Measurements from ENCODE around the gene CTTN.

Gene CTTN

GRCh38 chr11:70473873-70474690 lies 75.8 kb downstream of the CTTN start:
- in situ Hi-C loops (cut with MboI; ENCODE audit: low sequenced_read_pairs, unreplicated experiment): loop anchor here (25.0 kb wide), 1 partner anchor 938 kb away; no protein-coding TSS in a partner anchor
- no peak for TF ChIP-seq CTCF (IDR thresholded peaks at IDR 0.05; ENCODE audit: borderline replicate concordance, control extremely low read depth, extremely low read depth, insufficient read depth, missing control alignments)
- DNase-seq (ENCODE audit: low spot score): no peak

- in situ Hi-C loops (cut with MboI; ENCODE audit: low sequenced_read_pairs, unreplicated experiment): loop anchor here (25.0 kb wide), 1 partner anchor 938 kb away; no protein-coding TSS in a partner anchor
- no peak for TF ChIP-seq CTCF (IDR thresholded peaks at IDR 0.05; ENCODE audit: borderline replicate concordance, control extremely low read depth, extremely low read depth, insufficient read depth, missing control alignments)
- no peak for DNase-seq (ENCODE audit: low spot score)
Observed at GRCh38 chr11:70474710-70475109, 76.4 kb downstream of the CTTN start.

- DNase-seq (ENCODE audit: low spot score): no peak
- in situ Hi-C loops (cut with MboI; ENCODE audit: low sequenced_read_pairs, unreplicated experiment): no loop called here
- no peak for TF ChIP-seq CTCF (IDR thresholded peaks at IDR 0.05; ENCODE audit: borderline replicate concordance, control extremely low read depth, extremely low read depth, insufficient read depth, missing control alignments)
Observed at GRCh38 chr11:70476669-70477068, 78.3 kb downstream of the CTTN start.

GRCh38 chr11:70477176-70477575 lies 78.8 kb downstream of the CTTN start:
- in situ Hi-C loops (cut with MboI; ENCODE audit: low sequenced_read_pairs, unreplicated experiment): no loop called here
- TF ChIP-seq CTCF (IDR thresholded peaks at IDR 0.05; ENCODE audit: borderline replicate concordance, control extremely low read depth, extremely low read depth, insufficient read depth, missing control alignments): no peak
- DNase-seq (ENCODE audit: low spot score): no peak

GRCh38 chr11:70477609-70478008 lies 79.3 kb downstream of the CTTN start:
- no peak for DNase-seq (ENCODE audit: low spot score)
- in situ Hi-C loops (cut with MboI; ENCODE audit: low sequenced_read_pairs, unreplicated experiment): no loop called here
- no peak for TF ChIP-seq CTCF (IDR thresholded peaks at IDR 0.05; ENCODE audit: borderline replicate concordance, control extremely low read depth, extremely low read depth, insufficient read depth, missing control alignments)

GRCh38 chr11:70478166-70478890 lies 80.0 kb downstream of the CTTN start:
- no peak for DNase-seq (ENCODE audit: low spot score)
- TF ChIP-seq CTCF (IDR thresholded peaks at IDR 0.05; ENCODE audit: borderline replicate concordance, control extremely low read depth, extremely low read depth, insufficient read depth, missing control alignments): no peak
- in situ Hi-C loops (cut with MboI; ENCODE audit: low sequenced_read_pairs, unreplicated experiment): no loop called here

All from GM13976 (cell line).